H1 (cell line): Measurements from ENCODE around the gene EFCAB13. TPM values are rescaled to one million over a fixed set of nuclear protein-coding genes. Genes with fewer than 3 reads are reported as not detected.

Source experiments
- CTCF ChIA-PET: fragments of 300-600 bp; sonication (Branson Sonifier 250); formaldehyde crosslinking; loops from one replicate; lab custom pipeline; 2021; ENCODE audit not compliant: partially characterized antibody; lab: Charles Lee
- POLR2A ChIA-PET: fragments of 300-600 bp; sonication (Branson Sonifier 250); formaldehyde crosslinking; loops from one replicate; lab custom pipeline; 2021; ENCODE audit warnings: inconsistent platforms; ENCODE audit not compliant: partially characterized antibody; lab: Charles Lee
- DNase-seq, 2 experiments: peaks; one replicate each; pipeline versions ENCODE4 v3.0.0 to v3.0.0-alpha.2; 2010 to 2022; ENCODE audit warnings: low spot score in 2 of 2, low read depth in 1 of 2, mixed read lengths in 1 of 2
- FAIRE-seq: peaks from 2 replicates; lab custom pipeline; 2011; peaks lifted over from hg19 to GRCh38; lab: Jason Lieb, UNC
- H2AFZ ChIP-seq: 2 replicates; pipeline ENCODE4 v1.8.1; 2012; ENCODE audit warnings: low read length, inconsistent platforms
- H2AK5ac ChIP-seq: 2 replicates; pipeline ENCODE4 v1.6.1; 2013; ENCODE audit warnings: low read depth, low read length
- H2BK120ac ChIP-seq: replicated peaks from 2 replicates; pipeline ENCODE3; 2013; ENCODE audit warnings: low read depth, low read length, inconsistent platforms
- H2BK12ac ChIP-seq: 2 replicates; pipeline ENCODE4 v1.6.1; 2013; ENCODE audit warnings: low read depth, low read length
- H2BK15ac ChIP-seq: 2 replicates; pipeline ENCODE4 v1.6.1; 2013; ENCODE audit warnings: low read length
- H2BK20ac ChIP-seq: 2 replicates; pipeline ENCODE4 v1.6.1; 2013; ENCODE audit warnings: low read length
- H2BK5ac ChIP-seq: 2 replicates; pipeline ENCODE4 v1.6.1; 2013; ENCODE audit warnings: low read depth, low read length
- H3K14ac ChIP-seq: 2 replicates; pipeline ENCODE4 v1.6.1; 2013; ENCODE audit warnings: inconsistent platforms; ENCODE audit not compliant: insufficient read length
- H3K18ac ChIP-seq: 2 replicates; pipeline ENCODE4 v1.6.1; 2013; ENCODE audit warnings: low read length; ENCODE audit errors: extremely low read depth
- H3K23ac ChIP-seq: 2 replicates; pipeline ENCODE4 v1.6.1; 2013; ENCODE audit warnings: inconsistent platforms; ENCODE audit not compliant: insufficient read length
- H3K23me2 ChIP-seq: 2 replicates; pipeline ENCODE4 v1.6.1; 2013; ENCODE audit warnings: low read depth, low read length
- H3K27ac ChIP-seq: 2 replicates; pipeline ENCODE4 v1.6.1; 2011; ENCODE audit warnings: low read depth, low read length, inconsistent platforms
- H3K27me3 ChIP-seq, 4 experiments: replicated peaks in 1 of 4; 1 replicate in 1 of 4; 2 replicates in 3 of 4; pipeline versions ENCODE4 v1.6.1 to v1.8.1; 2011 to 2013; ENCODE audit warnings: low read length in 3 of 4, mild to moderate bottlenecking in 3 of 4, inconsistent platforms in 2 of 4, mixed read lengths in 2 of 4, moderate library complexity in 1 of 4; ENCODE audit not compliant: control insufficient read depth in 3 of 4, insufficient read depth in 3 of 4; ENCODE audit errors: extremely low read depth in 1 of 4
- H3K36me3 ChIP-seq, 4 experiments: 2 replicates each; pipeline versions ENCODE4 v1.6.1 to v1.8.1; 2011 to 2013; ENCODE audit warnings: mild to moderate bottlenecking in 4 of 4, low read length in 3 of 4, moderate library complexity in 2 of 4, control low read depth in 1 of 4, inconsistent platforms in 1 of 4; ENCODE audit not compliant: insufficient read depth in 4 of 4, control insufficient read depth in 2 of 4
- H3K4ac ChIP-seq: replicated peaks from 2 replicates; pipeline ENCODE3; 2013; ENCODE audit warnings: low read length, low read depth, mixed read lengths, inconsistent platforms; ENCODE audit not compliant: insufficient read length
- H3K4me1 ChIP-seq, 4 experiments: replicated peaks in 1 of 4; 1 replicate in 1 of 4; 2 replicates in 3 of 4; pipeline versions ENCODE4 v1.6.1 to v1.8.1; 2011 to 2013; ENCODE audit warnings: low read length in 3 of 4, inconsistent platforms in 2 of 4, mixed read lengths in 1 of 4; ENCODE audit not compliant: insufficient read depth in 4 of 4, control insufficient read depth in 3 of 4
- H3K4me2 ChIP-seq, 2 experiments: 2 replicates each; pipeline versions ENCODE4 v1.6.1 to v1.8.1; 2011 to 2013; ENCODE audit warnings: low read depth in 2 of 2, low read length in 2 of 2, control low read depth in 1 of 2, inconsistent platforms in 1 of 2, mild to moderate bottlenecking in 1 of 2; ENCODE audit not compliant: insufficient read depth in 1 of 2
- H3K4me3 ChIP-seq, 4 experiments: fragments of 200-600, 300-600 bp in 1 of 4; sonication (generic), shearing (Covaris generic), sonication (Bioruptor Twin) in 1 of 4; 2 replicates each; pipeline versions ENCODE4 v1.5.1 to v1.8.1; 2011 to 2016; ENCODE audit warnings: low read length in 4 of 4, low read depth in 3 of 4, control low read depth in 2 of 4, inconsistent platforms in 2 of 4, mild to moderate bottlenecking in 2 of 4, mixed read lengths in 1 of 4, moderate library complexity in 1 of 4; ENCODE audit not compliant: insufficient read depth in 2 of 4; ENCODE audit errors: extremely low read depth in 1 of 4
- H3K56ac ChIP-seq: replicated peaks from 2 replicates; pipeline ENCODE3; 2013; ENCODE audit warnings: low read depth, mild to moderate bottlenecking, mixed read lengths, low read length, inconsistent platforms; ENCODE audit not compliant: insufficient read length
- H3K79me1 ChIP-seq: 2 replicates; pipeline ENCODE4 v1.6.1; 2013; ENCODE audit warnings: low read depth, low read length, control low read depth
- H3K79me2 ChIP-seq, 2 experiments: 2 replicates each; pipeline versions ENCODE4 v1.6.1 to v1.8.1; 2012 to 2013; ENCODE audit warnings: low read length in 2 of 2, mild to moderate bottlenecking in 2 of 2, inconsistent platforms in 1 of 2; ENCODE audit not compliant: insufficient read depth in 2 of 2, control insufficient read depth in 1 of 2
- H3K9ac ChIP-seq, 4 experiments: replicated peaks in 1 of 4; 1 replicate in 1 of 4; 2 replicates in 3 of 4; pipeline versions ENCODE4 v1.6.1 to v1.8.1; 2011 to 2013; ENCODE audit warnings: low read depth in 3 of 4, low read length in 3 of 4, control low read depth in 2 of 4, mild to moderate bottlenecking in 2 of 4, moderate library complexity in 2 of 4, inconsistent platforms in 1 of 4; ENCODE audit errors: extremely low read depth in 1 of 4
- H3K9me3 ChIP-seq, 2 experiments: 2 replicates each; pipeline versions ENCODE4 v1.6.1 to v1.8.1; 2012 to 2013; ENCODE audit warnings: mild to moderate bottlenecking in 2 of 2, moderate library complexity in 2 of 2, control low read depth in 1 of 2, inconsistent platforms in 1 of 2, low read depth in 1 of 2, low read length in 1 of 2, mixed read lengths in 1 of 2; ENCODE audit not compliant: insufficient read depth in 2 of 2
- H4K20me1 ChIP-seq, 2 experiments: replicated peaks in 1 of 2; 2 replicates each; pipeline versions ENCODE3 to v1.8.1; 2011 to 2013; ENCODE audit warnings: inconsistent platforms in 2 of 2, low read length in 2 of 2, mild to moderate bottlenecking in 1 of 2; ENCODE audit not compliant: insufficient read depth in 2 of 2, control insufficient read depth in 1 of 2
- H4K5ac ChIP-seq: 2 replicates; pipeline ENCODE4 v1.6.1; 2013; ENCODE audit warnings: low read length, low read depth, mixed read lengths, inconsistent platforms; ENCODE audit not compliant: insufficient read length
- H4K8ac ChIP-seq: 2 replicates; pipeline ENCODE4 v1.8.0; 2013; ENCODE audit warnings: mild to moderate bottlenecking, moderate library complexity, low read length, inconsistent platforms; ENCODE audit not compliant: insufficient read depth; ENCODE audit errors: extremely low read depth
- H4K91ac ChIP-seq: replicated peaks from 2 replicates; pipeline ENCODE3; 2013; ENCODE audit warnings: low read length, mixed read lengths, inconsistent platforms; ENCODE audit not compliant: insufficient read length
- CBX8 ChIP-seq: fragments of 300-800, 300-1000 bp; sonication (generic); IDR thresholded peaks from 2 replicates; pipeline ENCODE4 v1.7.1; 2016; ENCODE audit warnings: low read depth, low read length, borderline replicate concordance
- CTCF ChIP-seq, 3 experiments: IDR thresholded peaks; 1 replicate in 2 of 3; 2 replicates in 1 of 3; pipeline versions ENCODE4 v1.5.1 to v1.6.1; 2011; ENCODE audit warnings: low read length in 3 of 3, mild to moderate bottlenecking in 3 of 3, inconsistent platforms in 2 of 3, low read depth in 1 of 3, moderate library complexity in 1 of 3; ENCODE audit not compliant: insufficient read depth in 1 of 3; ENCODE audit errors: control extremely low read depth in 1 of 3
- E2F6 ChIP-seq: IDR thresholded peaks from 2 replicates; pipeline ENCODE4 v1.6.1; 2012; ENCODE audit warnings: inconsistent platforms
- HDAC2 ChIP-seq, 2 experiments: fragments of 300-600 bp in 1 of 2; sonication (generic) in 1 of 2; IDR thresholded peaks; 2 replicates each; pipeline ENCODE4 v1.6.1; 2011 to 2012; ENCODE audit warnings: low read depth in 2 of 2, low read length in 2 of 2, mild to moderate bottlenecking in 2 of 2, moderate library complexity in 2 of 2, borderline replicate concordance in 1 of 2, inconsistent platforms in 1 of 2
- KDM1A ChIP-seq: fragments of 200-600, 300-600 bp; sonication (generic); IDR thresholded peaks from 2 replicates; pipeline ENCODE4 v1.7.1; 2016; ENCODE audit warnings: mild to moderate bottlenecking, low read length, borderline replicate concordance
- KDM5A ChIP-seq: fragments of 200-600 bp; IDR thresholded peaks from 2 replicates; pipeline ENCODE4 v1.7.1; 2012; ENCODE audit warnings: mild to moderate bottlenecking, low read length, inconsistent platforms, mixed read lengths
- MAX ChIP-seq: IDR thresholded peaks from 2 replicates; pipeline ENCODE4 v1.6.1; 2012; ENCODE audit warnings: inconsistent platforms
- RNF2 ChIP-seq: fragments of 200-900, 300-1000 bp; sonication (generic); IDR thresholded peaks from 2 replicates; pipeline ENCODE4 v1.7.1; 2016; ENCODE audit warnings: borderline replicate concordance, low read depth, mild to moderate bottlenecking, antibody characterized with exemption, low read length; ENCODE audit not compliant: poor library complexity, severe bottlenecking; ENCODE audit errors: missing control alignments
- RXRA ChIP-seq: IDR thresholded peaks from 2 replicates; pipeline ENCODE4 v1.6.1; 2011; ENCODE audit warnings: low read depth, mild to moderate bottlenecking, low read length, moderate library complexity; ENCODE audit not compliant: insufficient read depth
- polyA plus RNA-seq, 7 experiments: library from polyadenylated mRNA; depleted of rRNA in 3 of 7; stranded (reverse) in 5 of 7; unstranded in 2 of 7; fragments of >200 nt in 5 of 7; fragments of 200-250 nt in 2 of 7; gene quantifications; 1 replicate in 5 of 7; 2 replicates in 1 of 7; 4 replicates in 1 of 7; pipeline versions ENCODE4 v1.2.1 to v1.2.3, GENCODE V29; 2011 to 2013; ENCODE audit warnings: missing spikeins in 2 of 7, mixed read lengths in 2 of 7
- total RNA-seq: library from RNA; stranded (reverse); fragmentation: NEBNext Ultra II Directional; extraction: Animal tissue kit (Norgen Biotek cat#: 25700); gene quantifications from 2 replicates; pipeline ENCODE4 v1.2.1, GENCODE V29; 2021

EFCAB13 gene
- total and polyA plus RNA-seq, 2 of the 8 experiments (the other 6 are each of a cell fraction or from before 2014, with no cell fraction given), result 0.12 to 2.0 TPM

DNA sequence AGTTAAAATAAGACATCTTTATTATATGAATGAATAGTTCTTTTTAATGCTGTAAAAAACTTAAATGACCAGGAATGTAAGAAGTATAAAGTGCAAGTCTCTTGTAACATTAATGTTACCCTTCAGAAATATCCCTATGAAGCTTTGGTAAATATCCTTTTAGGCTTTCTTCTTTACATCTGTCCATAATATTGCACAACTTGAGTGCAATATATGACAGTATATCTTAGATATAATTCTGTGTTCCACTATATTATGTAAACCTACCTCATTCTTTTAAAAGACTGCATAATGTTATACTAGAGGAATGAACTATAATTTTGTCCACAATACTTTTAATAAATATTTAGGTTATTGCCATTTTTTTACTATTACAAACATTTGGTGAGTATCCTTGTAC, 81.1 kb downstream of the EFCAB13 start:
- no peak overlapping the region for H3K4me3 ChIP-seq
- no peak overlapping the region for H2BK120ac ChIP-seq
- no peak overlapping the region for H3K4me2 ChIP-seq
- no peak overlapping the region for H3K18ac ChIP-seq
- no peak overlapping the region for H2BK5ac ChIP-seq
- no peaks in the 10 kb centered on the region for H3K36me3 ChIP-seq
- H2AK5ac ChIP-seq, result no peak overlapping the region
- CTCF ChIA-PET, result no interaction called here
- POLR2A ChIA-PET, result no interaction called here
- no peak overlapping the region for H3K23ac ChIP-seq
- DNase-seq, result no peak
- no peak overlapping the region for H3K9ac ChIP-seq
- H3K27me3 ChIP-seq, result no peaks in the 10 kb centered on the region
- no peak overlapping the region for H3K56ac ChIP-seq
- no peak overlapping the region for H2BK20ac ChIP-seq
- no peak overlapping the region for H3K4ac ChIP-seq
- H3K23me2 ChIP-seq, result no peaks in the 10 kb centered on the region; the same call in 1 of the 2 replicates
- no peaks in the 10 kb centered on the region for H3K9me3 ChIP-seq
- no peak overlapping the region for H3K27ac ChIP-seq
- no peak overlapping the region for H2BK12ac ChIP-seq
- no peak overlapping the region for H2AFZ ChIP-seq
- no peaks in the 10 kb centered on the region for H3K79me2 ChIP-seq
- H3K14ac ChIP-seq, result no peak overlapping the region
- H2BK15ac ChIP-seq, result no peak overlapping the region
- H3K4me1 ChIP-seq, result no peaks in the 10 kb centered on the region
- H3K79me1 ChIP-seq, result no peaks in the 10 kb centered on the region
- H4K5ac ChIP-seq, result no peak overlapping the region
- FAIRE-seq, result no peak
- no peak overlapping the region for H4K8ac ChIP-seq
- no peak overlapping the region for H4K91ac ChIP-seq
- no peaks in the 10 kb centered on the region for H4K20me1 ChIP-seq
- TF ChIP-seq RNF2 (no peak), MAX (no peak), KDM5A (no peak), CTCF (IDR thresholded peaks at IDR 0.05; ENCODE audit: control extremely low read depth in 1 of 3, insufficient read depth in 1 of 3, low read depth in 1 of 3, low read length in 3 of 3) (no peak), CBX8 (no peak), HDAC2 (IDR thresholded peaks at IDR 0.05; ENCODE audit: borderline replicate concordance in 1 of 2, low read depth in 2 of 2, low read length in 2 of 2) (no peak), E2F6 (no peak), RXRA (no peak), KDM1A (no peak)
